ENCODE data around the gene ULBP1.
"Not testable (repeated sequence)": the region's sequence is repeated elsewhere in the genome, so short reads cannot be mapped to it uniquely, and the experiment has no call there.

ULBP1 gene

DNA sequence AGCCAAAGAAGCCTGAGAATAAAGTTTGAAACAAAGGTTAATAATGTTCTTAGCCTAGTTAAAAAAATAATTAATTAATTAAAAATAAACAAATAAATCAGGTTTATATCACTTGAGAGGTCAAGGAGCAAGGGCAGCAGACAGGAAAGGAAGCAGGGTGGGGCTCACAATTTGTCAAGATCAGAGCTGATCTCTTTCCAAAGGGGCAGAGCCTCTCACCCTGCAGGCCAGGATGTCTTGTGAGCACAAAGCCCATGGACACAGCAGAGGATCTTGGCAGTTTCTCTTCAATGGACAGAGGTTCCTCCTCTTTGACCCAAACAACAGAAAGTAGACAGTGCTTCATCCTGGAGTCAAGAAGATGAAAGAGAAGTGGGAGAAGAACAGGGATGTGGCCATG is 14.9 kb downstream of the ULBP1 start:
- no peak for DNase-seq

DNA sequence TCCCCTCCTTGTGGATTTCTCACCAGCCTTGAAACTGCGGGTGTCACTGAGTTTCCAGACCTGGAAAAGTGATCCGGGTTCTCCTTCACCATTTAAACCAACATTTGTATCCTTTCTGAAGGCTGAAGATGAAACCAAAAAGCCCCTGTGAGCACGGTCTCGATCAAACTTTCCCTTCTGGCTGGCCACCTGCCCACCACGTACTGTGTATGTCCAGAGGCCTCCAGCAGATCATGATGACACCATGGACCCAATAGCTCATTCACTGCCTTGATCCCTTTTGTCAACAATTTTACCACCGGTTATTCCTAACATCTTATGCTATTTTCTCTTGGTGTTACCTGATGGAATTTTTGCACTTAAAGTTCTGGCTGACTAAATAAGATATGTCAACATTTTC is 15.6 kb downstream of the ULBP1 start:
- DNase-seq = no peak

DNA sequence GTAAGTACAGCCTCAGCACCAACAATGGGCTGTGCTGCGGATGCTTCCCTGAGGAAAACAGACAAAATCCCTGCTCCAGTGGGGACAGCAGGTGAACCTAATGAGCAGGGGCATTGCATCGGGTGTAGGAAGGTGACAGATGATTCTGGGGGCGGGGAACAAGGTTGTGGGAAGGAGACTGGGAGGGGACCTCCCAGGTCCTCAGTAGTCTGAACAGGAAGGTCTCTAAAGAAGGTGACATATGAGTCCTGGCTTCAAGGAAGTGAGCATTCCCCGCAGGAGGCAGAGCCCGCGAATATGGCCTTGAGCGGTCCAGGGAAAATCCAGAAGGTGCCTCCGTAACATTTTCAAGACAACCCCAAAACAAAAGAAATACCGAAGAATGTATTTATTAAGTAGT is 19.4 kb downstream of the ULBP1 start:
- DNase-seq = no peak

DNA sequence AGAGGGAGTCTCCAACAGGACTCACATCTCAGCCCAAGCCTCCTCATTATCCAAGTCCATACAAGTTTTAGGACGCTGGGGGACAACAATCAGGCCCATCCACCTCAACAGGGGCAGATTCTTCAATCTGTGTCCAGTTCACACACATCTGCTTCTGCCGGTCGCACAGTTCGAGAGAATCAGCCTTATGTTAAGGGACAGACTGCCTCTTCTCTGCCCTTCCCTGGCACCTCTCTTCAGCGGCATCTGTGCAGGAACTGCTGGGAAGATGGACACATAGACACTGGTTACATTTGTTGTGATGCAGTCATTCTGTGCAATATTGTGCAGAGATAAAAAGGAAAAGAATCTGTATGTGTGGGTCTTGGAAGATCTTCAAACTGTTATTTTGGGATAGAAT is 21.0 kb downstream of the ULBP1 start:
- DNase-seq = no peak

DNA sequence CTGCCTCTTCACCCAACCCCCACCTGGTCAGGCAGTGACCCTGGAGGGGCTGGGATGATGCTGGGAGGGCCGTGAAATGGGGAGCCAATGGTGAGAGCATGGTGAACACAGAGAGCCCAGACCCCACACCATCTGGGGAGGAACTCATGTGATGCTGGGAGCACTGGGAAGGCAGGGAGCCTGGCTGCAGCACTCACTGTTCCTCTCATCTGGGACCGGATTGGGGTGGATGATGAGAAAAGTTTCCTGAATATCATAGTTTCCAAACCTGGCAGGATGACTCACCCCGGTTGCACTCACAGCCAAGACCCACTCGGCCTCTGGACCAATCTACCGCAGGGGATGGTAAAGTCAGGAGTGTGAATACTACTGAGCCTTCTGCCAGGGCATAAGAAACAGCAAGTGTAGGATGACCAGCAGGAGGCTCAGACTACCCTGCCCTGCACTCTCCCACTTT is 21.8 kb downstream of the ULBP1 start:
- DNase-seq = no peak

DNA sequence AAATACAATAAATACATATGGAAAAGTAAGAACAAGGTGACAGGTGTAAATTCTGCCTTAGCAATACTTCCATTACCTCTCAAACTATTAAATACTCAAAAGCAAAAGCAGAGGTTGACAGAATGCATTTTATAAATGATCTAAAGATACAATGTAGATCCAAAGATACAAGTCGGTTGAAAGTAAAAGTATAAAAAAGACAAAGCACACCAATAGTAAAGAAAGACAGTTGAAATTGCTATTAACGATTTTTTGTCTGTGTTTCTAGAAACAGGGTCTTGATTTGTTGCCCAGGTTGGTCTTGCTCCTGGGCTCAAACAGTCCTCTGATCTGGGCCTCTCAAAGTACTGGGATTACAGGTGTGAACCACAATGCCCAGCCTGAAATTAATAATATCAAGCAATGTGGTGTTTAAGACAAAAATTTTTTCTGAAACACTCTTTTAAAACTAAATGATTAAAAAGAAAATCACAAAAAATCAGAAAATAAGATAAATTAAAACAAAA is 23.9 kb downstream of the ULBP1 start:
- no peak for DNase-seq

DNA sequence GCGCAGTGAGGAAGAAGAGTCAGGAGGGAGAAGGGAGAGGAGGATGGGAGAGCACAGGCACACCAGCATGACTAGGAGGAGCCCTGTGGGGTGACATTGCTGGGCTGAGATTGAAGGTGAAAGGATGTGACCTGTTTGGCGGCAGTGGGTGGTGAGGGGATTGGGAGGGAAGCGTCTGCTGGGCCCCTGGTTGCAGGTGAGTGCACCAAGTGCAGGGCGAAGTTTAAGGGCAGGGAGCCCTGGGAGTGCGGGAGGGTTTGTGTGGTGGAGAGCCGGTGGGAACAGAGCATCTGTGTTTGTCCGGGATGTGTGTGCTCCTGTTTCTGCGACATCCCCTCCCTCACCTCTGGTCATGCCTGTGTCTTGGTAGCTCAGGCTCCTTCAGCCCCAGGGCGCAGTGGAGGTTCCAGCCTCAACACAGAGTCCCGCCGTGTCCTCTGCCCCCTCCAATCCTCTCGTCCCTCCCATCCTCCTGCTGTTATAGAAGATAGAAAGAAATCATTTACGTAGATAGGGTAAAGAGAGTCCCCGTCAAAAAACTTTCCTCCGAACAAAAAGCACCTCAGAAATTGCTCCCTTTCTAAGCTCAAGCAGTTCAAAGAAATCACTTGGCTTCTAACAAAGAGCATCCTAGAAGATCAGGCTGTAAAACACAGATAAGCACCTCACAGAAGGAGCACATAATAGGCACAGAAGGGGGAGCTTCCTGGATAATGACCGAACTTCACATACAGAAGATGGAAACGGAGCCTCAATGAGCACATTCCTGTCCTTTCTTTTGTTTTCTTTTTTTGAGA is 25.0 kb downstream of the ULBP1 start:
- DNase-seq = no peak

DNA sequence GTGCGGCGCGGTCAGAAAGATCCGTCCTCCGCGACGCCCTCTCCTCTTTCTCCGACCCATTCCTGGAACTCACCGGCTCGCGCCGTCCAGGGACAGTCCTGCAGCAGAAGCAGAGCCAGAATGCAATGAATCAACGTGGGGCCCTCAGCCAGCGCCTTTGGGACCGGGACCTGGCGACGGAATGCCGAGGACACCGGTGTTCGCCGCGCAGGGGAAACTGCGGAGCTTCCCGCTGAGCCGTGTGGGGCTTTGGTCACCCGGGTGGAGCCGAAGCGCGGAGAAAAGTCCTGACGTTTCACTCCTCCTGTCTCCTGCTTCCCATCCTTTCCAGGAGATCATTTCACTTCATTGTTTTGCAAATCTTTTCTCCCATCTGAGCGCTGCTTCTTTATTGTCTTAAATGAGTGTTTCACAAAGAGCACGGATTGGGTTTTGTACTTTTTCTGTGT is 26.5 kb downstream of the ULBP1 start:
- no peak for DNase-seq

DNA sequence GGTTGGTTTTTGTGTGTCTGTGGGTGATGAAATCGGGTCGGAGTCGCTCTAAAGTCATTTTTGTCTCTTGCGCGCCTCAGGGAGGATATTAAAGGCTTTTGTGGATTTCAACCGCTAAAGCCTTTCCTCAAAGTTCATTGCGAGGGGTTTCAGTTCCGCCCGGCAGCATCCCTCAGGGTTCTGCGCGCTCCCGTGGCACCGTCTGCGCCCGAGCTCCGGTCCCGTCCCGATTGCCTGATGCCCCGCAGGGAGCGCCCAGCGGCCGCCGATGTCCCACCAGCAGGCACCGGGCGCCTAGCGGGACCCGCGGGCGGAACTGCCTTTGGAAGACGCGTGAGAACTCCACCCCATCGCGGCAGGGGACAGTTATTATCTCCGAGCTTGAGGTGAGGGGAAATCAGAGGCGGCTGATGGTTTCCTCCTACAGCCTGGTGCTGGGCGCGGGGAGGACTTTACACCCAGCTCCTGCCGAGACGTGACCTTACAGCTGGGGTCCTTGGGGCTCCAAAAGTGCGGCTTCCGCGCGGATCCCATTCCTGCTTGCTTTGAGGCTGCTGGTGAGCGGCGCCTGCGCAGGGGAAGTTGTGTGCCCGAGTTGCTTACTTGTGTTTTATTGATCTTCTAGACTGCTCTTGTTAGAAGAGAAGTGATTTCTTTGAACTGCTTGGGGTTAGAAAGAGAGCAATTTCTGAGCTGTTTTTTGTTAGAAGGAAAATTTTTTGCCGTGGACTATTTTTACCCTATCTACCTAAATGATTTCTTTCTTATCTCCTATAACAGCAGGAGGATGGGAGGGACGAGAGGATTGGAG is 27.1 kb downstream of the ULBP1 start:
- DNase-seq = no peak

DNA sequence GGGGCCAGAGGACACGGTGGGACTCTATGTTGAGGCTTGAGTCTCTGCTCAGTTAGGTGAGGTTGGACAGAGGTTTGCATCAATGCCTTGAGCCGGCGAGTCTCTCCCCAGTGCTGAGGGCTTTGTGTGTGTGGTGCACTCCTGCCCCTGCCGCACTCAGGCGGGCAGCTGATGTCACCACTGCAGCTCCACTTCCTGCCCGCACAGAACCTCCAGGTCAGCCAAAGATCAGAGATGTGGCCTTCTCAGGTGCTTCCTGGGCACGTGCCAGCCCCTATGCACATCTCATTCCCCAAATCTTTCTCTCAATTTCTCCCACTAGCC is 27.7 kb downstream of the ULBP1 start:
- not testable (repeated sequence) for DNase-seq

DNA sequence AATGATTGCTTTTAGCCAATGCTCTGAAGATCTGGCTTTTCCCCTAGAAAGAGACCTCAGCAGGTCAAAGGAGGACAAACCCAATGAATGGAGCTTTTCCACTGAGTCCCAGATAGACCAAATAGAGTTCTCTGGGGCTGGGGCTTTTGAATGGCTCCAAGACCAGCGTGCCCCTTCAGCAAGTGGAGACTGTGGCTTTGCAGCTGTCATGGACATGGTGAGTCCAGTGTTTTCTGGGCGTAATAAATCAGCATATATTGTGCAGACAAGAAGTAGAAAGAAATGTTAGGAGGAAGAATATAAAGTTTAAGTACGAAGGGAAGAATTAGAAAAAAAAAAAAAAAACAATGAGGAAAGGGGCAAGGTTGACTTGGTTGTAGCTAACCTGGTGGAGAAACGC is 28.1 kb downstream of the ULBP1 start:
- no peak for DNase-seq

DNA sequence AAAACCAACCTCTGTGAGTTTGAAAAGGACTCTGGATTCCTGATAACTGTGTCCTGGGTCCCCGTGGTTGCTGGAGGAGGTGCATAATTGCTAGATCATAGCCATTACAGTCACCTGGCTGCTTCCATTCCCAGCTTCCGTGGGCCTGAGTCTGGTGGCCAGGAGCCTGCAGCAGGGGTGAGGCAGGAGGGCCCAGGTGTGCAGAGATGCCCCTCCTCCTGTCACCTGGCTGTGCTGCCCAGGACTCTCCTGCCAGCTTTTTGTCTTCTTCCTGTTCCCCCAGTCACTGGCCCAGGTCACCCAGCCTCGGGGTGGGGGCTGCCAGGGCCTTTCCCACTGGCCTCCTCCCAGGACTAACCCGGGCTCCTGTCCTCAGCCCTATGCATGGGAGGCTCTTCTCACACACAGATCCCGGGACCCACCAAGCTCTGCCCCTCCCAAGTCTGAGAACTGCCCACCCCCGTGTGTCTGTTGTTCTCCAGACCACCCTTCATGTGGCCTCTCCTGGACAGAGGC is 31.6 kb downstream of the ULBP1 start:
- DNase-seq = no peak

DNA sequence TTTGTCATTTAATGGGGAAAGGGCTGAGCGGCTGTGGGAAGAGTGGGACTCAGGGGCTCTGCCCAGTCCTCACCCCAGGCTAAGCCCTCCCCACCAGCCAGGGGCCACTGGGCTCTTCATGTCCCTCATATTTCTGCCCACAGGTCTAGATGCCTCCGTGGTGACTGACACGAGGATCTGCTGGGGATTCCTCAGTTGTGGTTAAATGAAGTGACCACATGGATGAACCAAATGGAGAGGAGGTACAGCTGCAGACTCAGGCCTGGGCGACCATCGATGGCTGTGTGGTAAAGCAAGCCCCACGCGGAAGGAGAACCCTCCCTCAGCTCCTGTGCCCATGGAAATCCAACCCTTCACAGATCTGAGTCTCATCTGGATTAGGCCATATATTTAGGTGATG is 32.2 kb downstream of the ULBP1 start:
- DNase-seq = no peak

DNA sequence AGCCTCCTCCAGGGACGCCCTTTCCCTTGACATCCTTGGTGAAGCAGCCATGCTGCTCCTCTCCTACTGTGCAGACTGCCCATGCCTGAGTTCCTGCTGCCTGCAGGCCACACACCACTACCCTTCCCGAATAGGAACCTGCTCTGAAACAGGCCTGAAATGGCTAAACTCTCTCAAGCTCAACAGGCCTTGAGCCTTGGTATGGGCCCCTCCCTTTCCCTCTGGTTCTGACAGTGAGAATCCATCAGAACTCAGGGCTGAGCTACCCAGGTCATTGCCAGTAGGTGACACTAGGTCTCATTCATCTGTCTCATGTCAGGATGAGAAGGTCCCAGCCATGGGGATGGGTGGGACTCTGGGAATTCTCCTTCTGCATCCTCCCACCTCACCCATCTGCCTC is 35.9 kb downstream of the ULBP1 start:
- DNase-seq = no peak

DNA sequence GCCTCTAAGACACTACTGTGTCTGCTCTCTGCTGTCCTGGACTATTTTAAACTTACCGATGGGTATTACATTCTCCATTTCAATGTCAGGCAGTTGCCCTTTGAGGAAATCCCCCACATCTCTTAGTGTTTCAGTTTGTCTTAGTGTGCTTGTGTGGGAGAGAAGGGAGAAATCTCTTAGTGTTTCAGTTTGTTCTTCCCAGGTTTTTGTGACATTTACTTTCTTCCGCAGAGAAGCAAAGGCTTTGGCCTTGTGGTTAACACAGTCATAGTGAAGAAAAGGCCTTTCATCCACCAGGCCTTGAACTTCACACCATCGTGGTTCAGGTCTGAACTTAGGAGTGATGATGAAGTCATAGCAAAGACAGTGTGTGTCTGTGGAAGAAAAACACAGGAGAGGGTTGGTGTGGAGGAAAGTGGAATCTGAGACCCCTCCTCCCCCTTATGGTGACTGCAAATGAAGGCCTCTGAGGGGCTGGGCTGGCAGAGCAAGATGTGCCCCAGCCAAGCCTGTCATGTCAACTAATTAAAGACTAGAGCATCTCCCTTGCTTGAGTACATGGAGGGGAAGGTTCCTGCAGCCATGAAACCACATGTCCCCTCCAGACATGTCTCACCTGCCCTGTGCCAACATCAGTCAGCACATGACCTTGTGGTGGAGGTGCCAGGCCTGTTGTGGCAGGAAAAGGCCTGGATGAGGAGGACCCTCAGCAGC is 37.7 kb downstream of the ULBP1 start:
- no peak for DNase-seq

DNA sequence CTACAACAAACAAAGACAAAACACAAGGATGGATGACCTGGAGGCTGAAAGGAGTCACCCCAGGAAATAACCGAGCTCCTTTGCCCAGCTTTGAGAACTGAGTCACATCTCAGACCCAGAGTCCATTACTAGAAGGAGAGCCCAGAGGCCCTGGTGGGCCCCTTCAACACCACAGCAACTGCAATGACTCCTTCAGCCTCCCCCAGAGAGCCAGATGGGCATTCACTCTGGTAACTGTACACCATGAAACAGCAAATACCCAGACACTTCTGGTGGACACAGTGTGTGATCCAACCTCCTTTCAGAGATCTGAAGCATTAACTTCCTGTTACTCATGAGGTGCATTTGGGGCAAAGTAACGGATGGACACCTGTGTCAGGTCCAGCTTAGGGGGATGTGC is 39.0 kb downstream of the ULBP1 start:
- no peak for DNase-seq

DNA sequence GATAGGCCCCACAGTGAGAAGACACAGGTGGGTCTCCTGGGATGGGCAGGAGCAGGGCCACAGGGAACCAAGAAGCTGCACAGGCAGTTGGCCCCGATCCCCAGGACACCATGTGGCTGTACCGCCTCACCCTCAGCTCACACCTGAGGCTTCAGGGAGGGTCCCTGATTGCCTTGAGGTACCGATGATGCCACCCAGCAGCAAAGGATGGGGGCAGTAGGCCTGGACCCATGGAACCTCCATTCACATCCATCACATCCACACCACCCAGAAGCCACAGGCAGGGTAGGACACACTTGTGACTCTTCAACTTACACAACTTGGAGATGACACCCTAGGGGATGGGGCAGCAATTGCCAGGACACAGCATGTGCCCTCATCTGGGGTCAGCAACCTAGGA is 39.9 kb downstream of the ULBP1 start:
- not testable (repeated sequence) for DNase-seq

DNA sequence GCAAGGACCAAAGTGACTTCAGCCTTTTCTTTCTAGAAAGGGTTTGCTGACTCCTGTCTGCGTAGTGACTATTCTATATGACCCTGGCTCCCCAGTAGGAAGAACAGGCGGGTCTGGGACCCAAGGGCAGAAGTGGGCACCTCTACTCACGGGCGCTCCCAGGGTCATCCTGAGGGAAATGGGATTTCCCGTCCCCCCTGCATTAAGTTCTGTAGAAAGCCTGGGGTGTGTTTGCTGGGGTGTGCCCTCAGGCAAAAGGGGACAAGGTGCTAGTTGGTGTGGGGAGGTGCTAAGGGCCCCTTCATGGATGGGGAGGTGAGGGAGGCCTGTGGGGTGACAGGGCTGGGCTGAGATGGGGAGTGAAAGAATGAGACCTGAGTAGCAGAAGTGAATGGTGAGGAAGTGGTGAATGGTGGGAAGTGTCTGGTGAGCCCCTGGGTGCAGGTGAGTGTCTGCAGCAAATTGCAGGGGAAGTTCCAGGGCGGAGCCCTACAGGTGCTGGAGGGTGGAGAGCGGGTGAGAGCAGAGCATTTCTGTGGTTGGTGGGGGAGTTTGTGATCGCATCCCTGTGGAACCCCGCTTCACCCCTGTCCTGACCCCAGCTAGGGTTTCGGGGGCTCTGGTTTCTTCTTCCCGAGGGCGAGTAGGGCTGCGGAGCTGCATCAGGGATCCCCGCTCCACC is 40.5 kb downstream of the ULBP1 start:
- no peak for DNase-seq

DNA sequence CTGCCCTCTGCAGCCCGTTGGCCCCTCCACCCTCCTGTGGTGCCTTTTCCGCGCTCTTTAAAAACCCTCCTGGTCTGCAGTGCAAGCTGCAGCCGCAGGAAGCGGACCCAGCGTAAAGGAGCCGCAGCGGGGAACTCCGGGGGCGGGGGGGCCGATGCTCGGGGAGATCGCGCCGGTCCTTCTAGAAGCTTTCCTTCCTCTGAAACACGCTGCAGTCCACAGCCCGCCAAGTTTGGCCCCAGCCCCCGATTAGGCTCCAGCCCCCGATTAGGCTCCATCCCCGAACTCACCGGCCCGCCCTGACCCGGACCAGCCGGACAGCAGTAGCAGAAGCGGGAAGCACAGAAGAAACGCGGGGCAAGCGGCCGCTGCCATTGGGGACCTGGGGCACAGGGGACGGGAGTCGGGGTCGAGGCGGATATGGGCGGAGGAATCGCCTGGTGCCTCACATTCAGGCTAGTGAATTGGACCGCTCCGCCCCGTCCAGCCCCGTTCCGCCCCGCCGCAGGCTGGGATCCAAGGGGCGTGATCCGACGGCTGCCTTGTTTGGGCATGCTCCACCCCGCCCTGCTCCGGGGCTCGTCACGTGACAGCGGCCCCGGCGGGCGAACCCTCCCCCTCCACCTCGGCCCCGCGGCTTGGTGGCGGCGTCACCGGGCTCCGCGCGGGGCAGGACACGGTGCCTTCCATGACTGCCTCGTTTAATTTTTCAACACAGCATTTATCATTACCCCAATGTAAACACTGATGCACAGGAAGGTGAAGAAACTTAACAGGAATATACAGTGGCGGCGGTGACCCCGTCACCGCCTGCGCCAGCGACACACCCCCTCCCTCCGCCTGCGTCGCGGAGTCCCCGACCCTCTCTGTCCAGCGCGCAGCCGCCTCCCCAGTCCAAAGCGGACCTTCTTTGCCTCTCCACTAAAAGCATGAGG is 41.3 kb downstream of the ULBP1 start:
- peak; percentile 88 for DNase-seq

DNA sequence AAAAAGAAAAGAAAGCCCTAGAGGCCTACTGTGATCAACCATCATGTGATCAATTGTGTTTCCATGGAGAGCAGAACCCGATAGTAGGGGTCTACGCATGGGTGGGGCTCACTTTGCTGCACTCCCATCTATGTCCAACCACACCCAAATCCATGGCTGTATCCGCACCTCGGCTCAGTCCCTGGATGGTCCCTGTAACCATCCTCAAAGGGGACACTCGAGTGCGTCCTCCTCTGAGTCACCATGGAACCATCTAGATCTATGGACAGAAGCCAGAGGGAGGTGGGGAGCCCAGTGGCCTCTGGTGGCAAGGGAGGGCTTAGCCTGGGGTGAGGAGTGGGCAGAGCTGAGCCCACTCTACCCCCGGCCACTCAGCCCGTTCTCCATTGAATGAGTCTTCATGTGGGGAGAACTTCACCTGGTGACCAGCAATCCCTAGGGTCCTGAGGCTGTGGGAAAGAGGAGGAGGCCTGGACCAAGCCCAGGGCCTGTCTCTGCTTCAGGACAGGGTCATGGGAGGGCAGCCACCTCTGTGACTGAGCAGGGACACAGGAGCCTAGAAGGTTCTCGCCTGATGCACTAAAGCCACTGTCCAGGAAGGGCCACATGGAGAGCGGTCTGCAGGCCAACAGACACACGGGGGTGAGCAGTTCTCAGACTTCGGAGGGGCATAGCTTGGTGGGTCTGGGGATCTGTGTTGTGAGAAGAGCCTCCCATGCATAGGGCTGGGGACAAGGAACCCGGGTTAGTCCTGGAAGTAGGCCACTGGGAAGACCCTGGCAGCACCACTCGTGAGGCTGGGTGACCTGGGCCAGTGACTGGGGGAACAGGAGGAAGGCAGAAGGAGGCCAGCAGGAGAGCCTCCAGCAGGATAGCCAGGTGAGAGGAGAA is 42.3 kb downstream of the ULBP1 start:
- no peak for DNase-seq
